Mesenchymal stem cell (in vitro differentiated cells and primary cell): ENCODE data around the gene ZNF592.

ENCODE experiments used
- DNase-seq: peaks from one replicate; pipeline ENCODE4 v3.0.0-alpha.2; 2013
- H2AFZ ChIP-seq: one replicate; pipeline ENCODE4 v1.6.1; 2013; ENCODE audit warnings: low read depth, mild to moderate bottlenecking, control low read depth, inconsistent platforms, low read length, moderate library complexity
- H2AK5ac ChIP-seq: 2 replicates; pipeline ENCODE4 v1.6.1; 2013; ENCODE audit warnings: low read length, moderate library complexity, mild to moderate bottlenecking, inconsistent platforms; ENCODE audit not compliant: severe bottlenecking
- H2BK120ac ChIP-seq: one replicate; pipeline ENCODE4 v1.6.1; 2013; ENCODE audit warnings: low read depth, mild to moderate bottlenecking, inconsistent platforms, low read length, moderate library complexity
- H2BK12ac ChIP-seq, 2 experiments: one replicate each; pipeline ENCODE4 v1.6.1; 2013; ENCODE audit warnings: inconsistent platforms in 2 of 2, low read length in 2 of 2, mild to moderate bottlenecking in 2 of 2, moderate library complexity in 2 of 2, control low read depth in 1 of 2
- H2BK15ac ChIP-seq: one replicate; pipeline ENCODE4 v1.6.1; 2013; ENCODE audit warnings: mild to moderate bottlenecking, low read depth, inconsistent platforms; ENCODE audit not compliant: poor library complexity, severe bottlenecking
- H2BK5ac ChIP-seq: 2 replicates; pipeline ENCODE4 v1.6.1; 2013; ENCODE audit warnings: low read depth, mild to moderate bottlenecking, low read length, control low read depth, inconsistent platforms; ENCODE audit not compliant: poor library complexity, severe bottlenecking
- H3K14ac ChIP-seq, 2 experiments: one replicate each; pipeline ENCODE4 v1.6.1; 2013; ENCODE audit warnings: inconsistent platforms in 2 of 2, low read length in 2 of 2, control low read depth in 1 of 2, mild to moderate bottlenecking in 1 of 2, moderate library complexity in 1 of 2
- H3K18ac ChIP-seq, 2 experiments: one replicate each; pipeline ENCODE4 v1.6.1; 2013; ENCODE audit warnings: inconsistent platforms in 2 of 2, low read length in 2 of 2, control low read depth in 1 of 2, low read depth in 1 of 2, mild to moderate bottlenecking in 1 of 2
- H3K23ac ChIP-seq, 2 experiments: one replicate each; pipeline ENCODE4 v1.6.1; 2013; ENCODE audit warnings: inconsistent platforms in 2 of 2, low read length in 2 of 2, mild to moderate bottlenecking in 2 of 2, moderate library complexity in 2 of 2, control low read depth in 1 of 2
- H3K27ac ChIP-seq: 2 replicates; pipeline ENCODE4 v1.5.1; 2013; ENCODE audit warnings: mild to moderate bottlenecking, moderate library complexity, low read length, control low read depth, inconsistent platforms; ENCODE audit not compliant: poor library complexity, severe bottlenecking
- H3K27me3 ChIP-seq, 2 experiments: 2 replicates each; pipeline versions ENCODE4 v1.6.1 to v1.7.0; 2013; ENCODE audit warnings: low read length in 2 of 2, mild to moderate bottlenecking in 2 of 2, moderate library complexity in 2 of 2, control low read depth in 1 of 2, inconsistent platforms in 1 of 2; ENCODE audit not compliant: control insufficient read depth in 1 of 2, insufficient read depth in 1 of 2
- H3K36me3 ChIP-seq, 2 experiments: 2 replicates each; pipeline versions ENCODE4 v1.6.1 to v1.7.0; 2013; ENCODE audit warnings: low read length in 2 of 2, control low read depth in 1 of 2, inconsistent platforms in 1 of 2, low read depth in 1 of 2, mild to moderate bottlenecking in 1 of 2; ENCODE audit not compliant: insufficient read depth in 2 of 2, control insufficient read depth in 1 of 2
- H3K4ac ChIP-seq, 2 experiments: one replicate each; pipeline ENCODE4 v1.6.1; 2013; ENCODE audit warnings: inconsistent platforms in 2 of 2, low read length in 2 of 2, mild to moderate bottlenecking in 2 of 2, moderate library complexity in 2 of 2, control low read depth in 1 of 2, low read depth in 1 of 2
- H3K4me1 ChIP-seq: 2 replicates; pipeline ENCODE4 v1.6.1; 2013; ENCODE audit warnings: low read depth, low read length, control low read depth; ENCODE audit not compliant: control insufficient read depth, insufficient read depth
- H3K4me2 ChIP-seq: 2 replicates; pipeline ENCODE4 v1.6.1; 2013; ENCODE audit warnings: low read length, mild to moderate bottlenecking, inconsistent platforms; ENCODE audit not compliant: poor library complexity, severe bottlenecking
- H3K4me3 ChIP-seq, 2 experiments: 2 replicates each; pipeline versions ENCODE4 v1.5.1 to v1.7.0; 2013; ENCODE audit warnings: low read length in 2 of 2, mild to moderate bottlenecking in 2 of 2, control low read depth in 1 of 2, low read depth in 1 of 2; ENCODE audit not compliant: insufficient read depth in 1 of 2
- H3K79me1 ChIP-seq: replicated peaks from 2 replicates; pipeline ENCODE4 v1.6.1; 2013; ENCODE audit warnings: mild to moderate bottlenecking, control low read depth, low read length, inconsistent platforms; ENCODE audit not compliant: poor library complexity, severe bottlenecking
- H3K9ac ChIP-seq: 2 replicates; pipeline ENCODE4 v1.7.0; 2013; ENCODE audit warnings: mild to moderate bottlenecking, low read length, moderate library complexity
- H3K9me3 ChIP-seq: 2 replicates; pipeline ENCODE4 v1.7.0; 2013; ENCODE audit warnings: mild to moderate bottlenecking, low read length; ENCODE audit not compliant: control insufficient read depth
- H4K8ac ChIP-seq: one replicate; pipeline ENCODE4 v1.6.1; 2013; ENCODE audit warnings: inconsistent platforms, mild to moderate bottlenecking, low read length, moderate library complexity
- H4K91ac ChIP-seq: one replicate; pipeline ENCODE4 v1.6.1; 2013; ENCODE audit warnings: mild to moderate bottlenecking, low read length, inconsistent platforms
- WGBS: methylation state at CpG from one replicate; pipeline ENCODE4 v1.1.7; 2013; ENCODE audit warnings: mixed read lengths; 5-methylcytosine and 5-hydroxymethylcytosine counted together

The ZNF592 gene

GRCh38 chr15:84827246-84827645, 78.9 kb downstream of the ZNF592 start:
- H2AFZ ChIP-seq, result no peak overlapping the region
- no peak overlapping the region for H3K4me2 ChIP-seq
- over 99% methylated on average over 9 of the region's 9 CpGs for WGBS
- peaks cover 2% of the 10 kb centered on the region for H3K4me1 ChIP-seq
- H4K91ac ChIP-seq, result no peak overlapping the region
- no peak overlapping the region for H3K4me3 ChIP-seq
- no peak overlapping the region for H2BK120ac ChIP-seq
- no peak overlapping the region for H3K27ac ChIP-seq
- no peaks in the 10 kb centered on the region for H3K36me3 ChIP-seq
- no peak overlapping the region for H3K9ac ChIP-seq
- no peak for DNase-seq
- no peak overlapping the region for H3K23ac ChIP-seq
- H3K27me3 ChIP-seq, result peaks cover 0 to 19% of the 10 kb centered on the region in 2 experiments
- no peak overlapping the region for H2BK12ac ChIP-seq
- H3K9me3 ChIP-seq, result no peaks in the 10 kb centered on the region
- no peak overlapping the region for H2BK5ac ChIP-seq
- H2BK15ac ChIP-seq, result no peak overlapping the region
- no peak overlapping the region for H4K8ac ChIP-seq
- no peaks in the 10 kb centered on the region for H3K79me1 ChIP-seq
- H3K14ac ChIP-seq, result no peak overlapping the region
- no peak overlapping the region for H3K18ac ChIP-seq
- H3K4ac ChIP-seq, result no peak overlapping the region
- no peak overlapping the region for H2AK5ac ChIP-seq

GRCh38 chr15:84828086-84828908, 79.9 kb downstream of the ZNF592 start:
- WGBS, result 84% methylated on average over 12 of the region's 14 CpGs
- Histone ChIP-seq H2AFZ (no peak overlapping the region), H4K91ac (no peak overlapping the region), H2BK120ac (no peak overlapping the region), H3K36me3 (no peaks in the 10 kb centered on the region), H3K4me2 (no peak overlapping the region), H3K14ac (no peak overlapping the region), H3K4ac (no peak overlapping the region), H3K79me1 (no peaks in the 10 kb centered on the region), H3K4me3 (peak overlapping the region in 1 of 2 experiments; percentile 11), H4K8ac (no peak overlapping the region), H3K27me3 (peaks cover 0 to 23% of the 10 kb centered on the region in 2 experiments), H2BK12ac (no peak overlapping the region), H3K9ac (no peak overlapping the region), H2BK5ac (no peak overlapping the region), H3K27ac (no peak overlapping the region), H3K23ac (no peak overlapping the region), H3K9me3 (no peaks in the 10 kb centered on the region), H2AK5ac (no peak overlapping the region), H2BK15ac (no peak overlapping the region), H3K18ac (no peak overlapping the region), H3K4me1 (peaks cover 2% of the 10 kb centered on the region)
- DNase-seq, result no peak

- no peaks in the 10 kb centered on the region for H3K79me1 ChIP-seq
- no peak overlapping the region for H4K91ac ChIP-seq
- H2BK12ac ChIP-seq, result no peak overlapping the region
- no peak overlapping the region for H3K9ac ChIP-seq
- H3K36me3 ChIP-seq, result no peaks in the 10 kb centered on the region
- H2BK5ac ChIP-seq, result no peak overlapping the region
- H4K8ac ChIP-seq, result no peak overlapping the region
- no peak overlapping the region for H3K4me2 ChIP-seq
- no peak for DNase-seq
- H3K27ac ChIP-seq, result no peak overlapping the region
- H2AK5ac ChIP-seq, result no peak overlapping the region
- peaks cover 0 to 23% of the 10 kb centered on the region in 2 experiments for H3K27me3 ChIP-seq
- H2BK120ac ChIP-seq, result no peak overlapping the region
- over 99% methylated on average over 7 of the region's 8 CpGs for WGBS
- no peak overlapping the region for H2BK15ac ChIP-seq
- no peak overlapping the region for H3K4ac ChIP-seq
- no peak overlapping the region for H2AFZ ChIP-seq
- no peak overlapping the region for H3K4me3 ChIP-seq
- no peak overlapping the region for H3K14ac ChIP-seq
- H3K18ac ChIP-seq, result no peak overlapping the region
- H3K23ac ChIP-seq, result no peak overlapping the region
- H3K4me1 ChIP-seq, result peaks cover 7% of the 10 kb centered on the region
- H3K9me3 ChIP-seq, result no peaks in the 10 kb centered on the region
Measured at GRCh38 chr15:84829428-84829827, 81.0 kb downstream of the ZNF592 start.

GRCh38 chr15:84830036-84830435, 81.6 kb downstream of the ZNF592 start:
- no peak overlapping the region for H4K8ac ChIP-seq
- no peak overlapping the region for H3K27ac ChIP-seq
- H2BK12ac ChIP-seq, result no peak overlapping the region
- H3K27me3 ChIP-seq, result peaks cover 0 to 29% of the 10 kb centered on the region in 2 experiments
- H2AFZ ChIP-seq, result no peak overlapping the region
- H2BK120ac ChIP-seq, result no peak overlapping the region
- no peaks in the 10 kb centered on the region for H3K9me3 ChIP-seq
- DNase-seq, result no peak
- no peak overlapping the region for H3K18ac ChIP-seq
- no peak overlapping the region for H4K91ac ChIP-seq
- WGBS, result 95% methylated on average over 2 of the region's 2 CpGs
- H3K4me3 ChIP-seq, result no peak overlapping the region
- H3K79me1 ChIP-seq, result no peaks in the 10 kb centered on the region
- H3K4me2 ChIP-seq, result no peak overlapping the region
- H3K14ac ChIP-seq, result no peak overlapping the region
- H2BK15ac ChIP-seq, result no peak overlapping the region
- peaks cover 8% of the 10 kb centered on the region for H3K4me1 ChIP-seq
- no peaks in the 10 kb centered on the region for H3K36me3 ChIP-seq
- H3K4ac ChIP-seq, result no peak overlapping the region
- H2BK5ac ChIP-seq, result no peak overlapping the region
- no peak overlapping the region for H3K23ac ChIP-seq
- no peak overlapping the region for H2AK5ac ChIP-seq
- H3K9ac ChIP-seq, result no peak overlapping the region
